ENCODE results near the gene SLC35E1.
A peak's percentile ranks its signal among the peaks of the same experiment; 100 is the strongest.

The SLC35E1 gene

GRCh38 chr19:16544473-16545231 is 27.6 kb downstream of the SLC35E1 start:
- H3K4me3 ChIP-seq (ENCODE audit: low read depth, low read length) = no peak overlapping the region

GRCh38 chr19:16543734-16544133 is 28.5 kb downstream of the SLC35E1 start:
- H3K4me3 ChIP-seq (ENCODE audit: low read depth, low read length) = peak overlapping the region; percentile 21

More at GRCh38 chr19:16544473-16545231, 27.6 kb downstream of the SLC35E1 start:
- TF ChIP-seq CTCF (IDR thresholded peaks at IDR 0.05; ENCODE audit: borderline replicate concordance, insufficient read depth, low read depth, low read length) = no peak

DNA sequence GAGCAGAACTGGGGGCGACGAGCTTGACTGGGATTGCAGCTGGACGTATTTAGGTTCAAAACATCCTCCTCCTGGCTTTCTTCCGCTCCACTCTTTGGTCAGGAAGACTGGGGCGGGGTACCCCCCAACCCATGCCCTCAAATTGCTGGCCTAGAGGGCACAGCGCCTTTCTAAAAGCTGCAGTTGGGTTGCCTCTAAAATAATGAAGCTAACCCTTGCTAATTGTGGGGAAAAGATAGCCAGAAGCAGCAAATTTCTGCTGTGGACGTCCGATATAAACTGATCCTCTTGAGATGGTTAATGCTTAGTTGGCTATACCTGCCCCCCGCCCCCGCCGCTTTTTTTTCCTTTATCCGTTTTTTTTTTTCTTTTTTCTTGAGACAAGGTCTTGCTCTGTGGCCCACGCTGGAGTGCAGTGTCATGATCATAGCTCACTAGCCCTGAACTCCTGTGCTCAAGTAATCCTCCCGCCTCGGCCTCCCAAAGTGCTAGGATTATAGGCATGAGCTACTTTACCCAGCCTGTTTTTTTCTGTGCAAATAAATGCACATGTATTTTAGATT is 29.2 kb downstream of the SLC35E1 start:
- TF ChIP-seq CTCF (IDR thresholded peaks at IDR 0.05; ENCODE audit: borderline replicate concordance, insufficient read depth, low read depth, low read length) = no peak

GRCh38 chr19:16542045-16542909 is 29.9 kb downstream of the SLC35E1 start, which contains the start of gene CHERP:
Gene CHERP (minus strand): TSS chr19:16542437. CDS start chr19:16542378, 59 bp downstream.
- peak within 1 kb of the TSS; percentile 94 for H3K4me3 ChIP-seq (ENCODE audit: low read depth, low read length)
- TF ChIP-seq CTCF (IDR thresholded peaks at IDR 0.05; ENCODE audit: borderline replicate concordance, insufficient read depth, low read depth, low read length) = no peak

More for the DNA sequence above, 29.2 kb downstream of the SLC35E1 start:
- peak overlapping the region; percentile 94 for H3K4me3 ChIP-seq (ENCODE audit: low read depth, low read length)

GRCh38 chr19:16541526-16542044 is 30.6 kb downstream of the SLC35E1 start:
- no peak for TF ChIP-seq CTCF (IDR thresholded peaks at IDR 0.05; ENCODE audit: borderline replicate concordance, insufficient read depth, low read depth, low read length)
- H3K4me3 ChIP-seq (ENCODE audit: low read depth, low read length) = peak overlapping the region; percentile 94

DNA sequence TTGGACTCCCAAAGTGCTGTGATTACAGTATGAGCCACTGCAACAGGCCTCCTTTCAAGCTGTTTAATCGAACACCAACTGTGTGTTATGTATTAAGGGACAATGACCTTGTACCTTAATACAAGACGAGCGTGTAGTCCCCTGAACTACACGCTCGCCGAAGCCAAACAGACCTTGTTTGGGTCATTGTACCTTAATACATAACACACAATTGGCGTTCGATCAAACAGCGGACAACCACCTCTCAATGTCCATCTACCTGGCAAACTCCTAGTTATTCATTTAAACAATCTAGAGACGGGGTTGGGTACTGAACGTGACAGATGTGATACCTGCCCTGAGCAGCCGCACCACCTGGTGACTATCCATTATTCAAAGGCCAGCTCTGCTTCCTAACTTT is 31.3 kb downstream of the SLC35E1 start:
- peak overlapping the region; percentile 94 for H3K4me3 ChIP-seq (ENCODE audit: low read depth, low read length)
- no peak for TF ChIP-seq CTCF (IDR thresholded peaks at IDR 0.05; ENCODE audit: borderline replicate concordance, insufficient read depth, low read depth, low read length)

- no peak overlapping the region for H3K4me3 ChIP-seq (ENCODE audit: low read depth, low read length)
- TF ChIP-seq CTCF (IDR thresholded peaks at IDR 0.05; ENCODE audit: borderline replicate concordance, insufficient read depth, low read depth, low read length) = no peak
These were observed 35.1 kb downstream of the SLC35E1 start for GRCh38 chr19:16537111-16537510.
